HG03575 (cell line): ENCODE data around the gene MCTS1.
"Not testable (repeated sequence)": the region's sequence is repeated elsewhere in the genome, so short reads cannot be mapped to it uniquely, and the experiment has no call there.

Experiments used
- ATAC-seq: cut with Tn5 transposase; IDR thresholded peaks from one replicate; pipeline ENCODE4 v1.9.1; 2021; ENCODE audit not compliant: unreplicated experiment, insufficient number of reproducible peaks, low FRiP score; ENCODE audit errors: extremely low read depth

Gene MCTS1

DNA sequence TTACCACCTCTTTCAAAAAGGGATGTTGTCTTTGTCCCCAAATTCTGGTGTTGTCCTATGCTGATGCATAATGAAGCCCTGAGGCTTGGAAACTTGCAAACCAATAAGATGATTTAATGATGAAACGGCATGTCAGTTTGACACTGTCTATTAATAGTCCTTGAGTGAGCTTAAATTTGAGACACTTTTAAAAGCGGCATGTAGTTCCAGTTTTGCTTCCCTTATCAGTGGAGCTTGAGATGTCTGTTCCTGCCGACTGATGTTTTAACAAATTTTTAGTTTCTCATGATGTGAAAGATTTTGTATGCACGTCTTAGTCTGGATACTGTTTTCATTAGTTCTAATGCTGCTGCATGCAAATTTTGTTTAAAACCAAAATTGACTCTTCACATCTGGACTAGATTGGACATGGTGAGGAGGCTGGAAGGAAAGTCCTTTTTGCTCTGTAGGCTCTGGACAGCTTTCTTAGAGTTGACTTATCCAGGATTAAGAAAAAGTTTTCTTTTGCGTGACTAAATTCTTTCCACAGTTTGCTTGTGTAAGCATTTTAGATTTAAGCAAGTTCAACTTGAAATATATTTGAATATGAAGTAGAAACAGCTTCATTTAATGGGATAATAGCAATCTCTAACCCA lies 14.2 kb downstream of the MCTS1 start:
- no peak for ATAC-seq

DNA sequence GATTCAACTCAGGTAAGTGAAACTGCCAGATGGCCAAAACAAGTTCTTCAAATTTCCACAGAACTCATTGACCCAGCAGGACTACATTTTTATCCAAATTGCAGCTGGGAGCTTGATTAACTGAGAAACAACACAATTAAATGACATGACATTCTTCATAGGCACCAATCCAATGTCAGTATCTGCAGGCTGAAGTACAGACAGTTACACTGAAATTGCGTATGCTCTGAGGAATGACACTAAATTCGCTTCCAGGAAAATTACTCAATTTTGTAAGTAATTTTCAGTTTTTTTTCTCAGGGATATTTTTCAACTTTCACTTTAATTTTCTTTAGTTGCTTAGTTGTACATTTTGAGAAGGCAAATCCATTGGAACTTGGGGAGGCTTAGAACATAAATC lies 21.5 kb downstream of the MCTS1 start:
- ATAC-seq: no peak

GRCh38 chrX:120629667-120630537 lies 26.0 kb downstream of the MCTS1 start, which contains the start of gene C1GALT1C1:
Gene C1GALT1C1 (minus strand): TSS chrX:120630054. CDS start chrX:120627166, 2,888 bp downstream.
- ATAC-seq: peak; percentile 89

DNA sequence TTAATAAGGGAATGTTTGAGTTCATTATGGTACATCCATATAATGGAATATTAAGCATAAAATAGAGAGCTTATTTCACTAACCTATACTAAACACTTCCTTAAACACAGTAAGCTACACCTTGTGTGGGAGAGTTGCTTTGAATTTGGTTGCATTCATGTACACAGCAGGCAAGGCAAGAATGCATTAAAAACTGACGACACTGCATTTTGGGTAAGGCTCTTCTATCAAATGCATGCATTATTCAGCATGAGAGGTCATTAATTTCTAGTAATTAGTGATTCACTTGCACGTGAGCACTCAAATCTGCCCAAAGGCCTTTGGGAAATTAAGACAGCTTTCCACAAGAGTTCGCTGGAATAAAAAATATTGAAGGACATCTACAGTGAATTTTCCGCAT lies 34.7 kb downstream of the MCTS1 start:
- ATAC-seq: no peak

DNA sequence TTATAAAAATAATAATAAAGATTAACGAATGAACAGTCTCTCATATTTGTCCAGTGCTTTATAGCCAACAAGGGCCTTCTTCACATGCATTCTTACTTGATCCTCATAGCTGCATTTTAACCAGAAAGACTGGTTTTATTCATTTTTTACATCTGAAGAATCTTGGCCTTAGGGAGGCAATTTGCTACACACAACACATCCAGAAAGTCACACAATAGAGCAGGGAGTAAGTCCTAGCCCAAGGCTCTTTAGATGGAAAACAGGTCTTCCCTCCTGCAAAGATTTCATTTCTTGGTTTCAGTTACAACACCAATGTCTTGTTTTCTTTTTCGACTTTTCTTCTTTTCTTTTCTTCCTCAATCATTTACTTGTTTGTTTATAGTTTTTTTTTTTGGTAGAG lies 39.0 kb downstream of the MCTS1 start:
- no peak for ATAC-seq

DNA sequence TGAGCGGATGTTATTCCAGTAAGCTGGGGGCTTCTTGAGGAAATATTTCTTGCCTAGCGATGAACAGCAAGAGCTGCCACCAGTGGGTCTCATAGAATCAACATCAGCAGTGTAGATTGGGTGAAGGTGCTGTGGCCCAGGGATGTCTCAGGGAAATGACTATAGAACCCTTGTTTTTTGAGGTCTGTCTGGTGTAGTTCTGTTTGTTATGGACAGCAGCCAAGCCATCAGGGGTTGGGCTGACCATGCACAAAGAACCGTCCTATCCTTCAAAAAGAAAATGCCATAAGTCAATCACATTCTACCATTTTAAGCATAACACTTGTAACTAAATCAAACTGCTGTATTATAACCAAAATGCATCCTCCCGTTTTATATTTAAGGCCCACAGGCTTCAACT lies 43.2 kb downstream of the MCTS1 start:
- ATAC-seq: no peak

DNA sequence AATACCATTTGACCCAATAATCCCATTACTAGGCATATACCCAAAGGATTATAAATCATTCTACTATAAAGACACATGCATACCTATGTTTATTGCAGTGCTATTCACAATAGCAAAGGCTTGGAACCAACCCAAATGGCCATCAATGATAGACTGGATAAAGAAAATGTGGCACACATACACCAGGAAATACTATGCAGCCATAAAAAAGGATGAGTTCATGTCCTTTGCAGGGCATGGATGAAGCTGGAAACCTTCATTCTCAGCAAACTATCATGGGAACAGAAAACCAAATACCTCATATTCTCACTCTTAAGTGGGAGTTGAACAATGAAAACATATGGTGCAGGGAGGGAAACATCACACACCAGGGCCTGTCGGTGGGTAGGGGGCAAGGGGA lies 48.4 kb downstream of the MCTS1 start:
- not testable (repeated sequence) for ATAC-seq

GRCh38 chrX:120653000-120653399 lies 49.1 kb downstream of the MCTS1 start:
- no peak for ATAC-seq

DNA sequence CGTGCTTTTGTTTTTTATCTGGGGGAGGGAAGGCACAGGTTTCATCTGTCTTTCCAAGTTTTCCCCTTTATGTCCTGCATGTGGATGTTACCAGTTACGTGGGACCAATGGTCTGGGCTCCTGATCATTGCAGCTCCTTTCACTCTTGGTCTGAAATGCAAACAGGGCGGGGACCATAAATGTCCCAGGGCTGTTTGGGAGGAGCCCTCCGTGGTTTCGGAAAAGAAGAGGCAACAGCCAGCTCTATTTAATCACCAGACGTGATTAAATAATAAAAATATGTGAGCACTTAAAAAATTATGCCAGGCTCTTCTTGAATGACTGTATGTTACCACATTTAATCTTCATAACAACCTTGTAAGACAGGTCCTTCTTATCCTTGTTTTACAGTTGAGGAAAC lies 56.7 kb downstream of the MCTS1 start:
- no peak for ATAC-seq
